DOHH2 (cell line): ENCODE data around the gene PCCA.

Source experiments
- H3F3A ChIP-seq: fragments of 200-600 bp; sonication (generic), shearing (Covaris generic); 2 replicates; pipeline ENCODE4 v1.6.0; 2016; ENCODE audit warnings: antibody characterized with exemption, mild to moderate bottlenecking; ENCODE audit not compliant: control insufficient read depth, insufficient read depth
- H3K27ac ChIP-seq: fragments of 200-600 bp; sonication (generic); 2 replicates; pipeline ENCODE4 v1.5.1; 2014; ENCODE audit warnings: low read depth, mild to moderate bottlenecking, low read length, moderate library complexity
- H3K27me3 ChIP-seq: fragments of 200-600 bp; sonication (generic); 2 replicates; pipeline ENCODE4 v1.6.1; 2014; ENCODE audit warnings: mild to moderate bottlenecking, low read length, mixed read lengths; ENCODE audit not compliant: control insufficient read depth
- H3K36me3 ChIP-seq: fragments of 200-600 bp; sonication (generic); 2 replicates; pipeline ENCODE4 v1.6.1; 2014; ENCODE audit warnings: mild to moderate bottlenecking, low read length, moderate library complexity, mixed read lengths; ENCODE audit not compliant: control insufficient read depth
- H3K4me1 ChIP-seq: fragments of 200-600 bp; sonication (generic); 2 replicates; pipeline ENCODE4 v1.6.1; 2014; ENCODE audit warnings: mild to moderate bottlenecking, low read length, mixed read lengths; ENCODE audit not compliant: control insufficient read depth
- H3K4me2 ChIP-seq: fragments of 200-600 bp; sonication (generic); 2 replicates; pipeline ENCODE4 v1.6.0; 2014; ENCODE audit warnings: mild to moderate bottlenecking, low read length, moderate library complexity
- H3K4me3 ChIP-seq: fragments of 200-600 bp; sonication (generic); 2 replicates; pipeline ENCODE4 v1.5.1; 2014; ENCODE audit warnings: mild to moderate bottlenecking, low read length, mixed read lengths
- H3K79me2 ChIP-seq: fragments of 200-600 bp; sonication (generic); 2 replicates; pipeline ENCODE4 v1.6.1; 2014; ENCODE audit warnings: mild to moderate bottlenecking, low read length, mixed read lengths; ENCODE audit not compliant: control insufficient read depth
- H3K9me2 ChIP-seq: fragments of 200-600 bp; sonication (generic); replicated peaks from 2 replicates; pipeline ENCODE4 v1.6.1; 2014; ENCODE audit warnings: mild to moderate bottlenecking, low read length, mixed read lengths; ENCODE audit not compliant: control insufficient read depth
- H3K9me3 ChIP-seq: fragments of 200-600 bp; sonication (generic); 2 replicates; pipeline ENCODE4 v1.6.1; 2014; ENCODE audit warnings: antibody characterized with exemption, low read length, mixed read lengths; ENCODE audit not compliant: control insufficient read depth, insufficient read depth
- H4K20me1 ChIP-seq: fragments of 200-600 bp; sonication (generic); 2 replicates; pipeline ENCODE4 v1.6.0; 2014; ENCODE audit warnings: low read depth, mild to moderate bottlenecking, antibody characterized with exemption, low read length, moderate library complexity; ENCODE audit not compliant: control insufficient read depth, insufficient read depth
- EZH2phosphoT487 ChIP-seq: fragments of 200-600 bp; sonication (generic); IDR thresholded peaks from 2 replicates; pipeline ENCODE4 v1.6.1; 2017; ENCODE audit warnings: borderline replicate concordance, mild to moderate bottlenecking, antibody characterized with exemption, low read length, moderate library complexity, mixed read lengths
- TF ChIP-seq, protein P1 (sequence below): fragments of 200-600 bp; sonication (generic); IDR thresholded peaks from one replicate; pipeline ENCODE4 v1.5.1; 2014; ENCODE audit warnings: antibody characterized with exemption, mild to moderate bottlenecking, low read depth, low read length; ENCODE audit not compliant: poor library complexity, severe bottlenecking

PCCA gene

GRCh38 chr13:100397627-100398026, 308.7 kb downstream of the PCCA start:
- Histone ChIP-seq H4K20me1 (no peaks in the 10 kb centered on the region), H3K4me1 (no peaks in the 10 kb centered on the region), H3K4me3 (no peak overlapping the region), H3K27ac (no peak overlapping the region), H3K4me2 (no peak overlapping the region), H3K79me2 (no peaks in the 10 kb centered on the region), H3F3A (no peaks in the 10 kb centered on the region), H3K9me3 (no peaks in the 10 kb centered on the region), H3K36me3 (no peaks in the 10 kb centered on the region), H3K27me3 (no peaks in the 10 kb centered on the region), H3K9me2 (no peaks in the 10 kb centered on the region)
- TF ChIP-seq, protein P1, sequence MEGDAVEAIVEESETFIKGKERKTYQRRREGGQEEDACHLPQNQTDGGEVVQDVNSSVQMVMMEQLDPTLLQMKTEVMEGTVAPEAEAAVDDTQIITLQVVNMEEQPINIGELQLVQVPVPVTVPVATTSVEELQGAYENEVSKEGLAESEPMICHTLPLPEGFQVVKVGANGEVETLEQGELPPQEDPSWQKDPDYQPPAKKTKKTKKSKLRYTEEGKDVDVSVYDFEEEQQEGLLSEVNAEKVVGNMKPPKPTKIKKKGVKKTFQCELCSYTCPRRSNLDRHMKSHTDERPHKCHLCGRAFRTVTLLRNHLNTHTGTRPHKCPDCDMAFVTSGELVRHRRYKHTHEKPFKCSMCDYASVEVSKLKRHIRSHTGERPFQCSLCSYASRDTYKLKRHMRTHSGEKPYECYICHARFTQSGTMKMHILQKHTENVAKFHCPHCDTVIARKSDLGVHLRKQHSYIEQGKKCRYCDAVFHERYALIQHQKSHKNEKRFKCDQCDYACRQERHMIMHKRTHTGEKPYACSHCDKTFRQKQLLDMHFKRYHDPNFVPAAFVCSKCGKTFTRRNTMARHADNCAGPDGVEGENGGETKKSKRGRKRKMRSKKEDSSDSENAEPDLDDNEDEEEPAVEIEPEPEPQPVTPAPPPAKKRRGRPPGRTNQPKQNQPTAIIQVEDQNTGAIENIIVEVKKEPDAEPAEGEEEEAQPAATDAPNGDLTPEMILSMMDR, result no peak
- no peak for TF ChIP-seq EZH2phosphoT487

DNA sequence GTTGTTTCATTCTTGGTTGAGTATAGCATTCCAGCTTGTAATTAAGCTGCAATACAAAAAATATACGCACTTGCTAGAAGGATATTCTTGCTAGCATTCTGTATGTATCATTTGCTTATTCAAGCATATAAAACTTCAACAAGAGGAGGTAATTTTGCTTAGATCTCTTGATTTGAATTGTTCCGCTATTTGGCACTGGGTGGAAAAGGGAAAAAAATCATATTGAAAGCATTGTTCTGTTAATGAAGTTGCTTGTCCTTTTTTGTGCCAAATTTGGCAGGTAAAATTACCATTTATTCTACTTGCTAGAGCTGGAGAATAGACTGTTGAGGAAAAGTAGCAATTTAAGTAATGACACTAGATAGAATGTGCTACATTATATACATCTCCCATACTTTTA, 309.5 kb downstream of the PCCA start:
- H3F3A ChIP-seq, result no peaks in the 10 kb centered on the region
- H3K9me3 ChIP-seq, result no peaks in the 10 kb centered on the region
- H3K27me3 ChIP-seq, result no peaks in the 10 kb centered on the region
- H3K9me2 ChIP-seq, result no peaks in the 10 kb centered on the region
- no peaks in the 10 kb centered on the region for H4K20me1 ChIP-seq
- H3K36me3 ChIP-seq, result no peaks in the 10 kb centered on the region
- no peak overlapping the region for H3K4me2 ChIP-seq
- no peak overlapping the region for H3K4me3 ChIP-seq
- H3K4me1 ChIP-seq, result no peaks in the 10 kb centered on the region
- H3K27ac ChIP-seq, result no peak overlapping the region
- no peak for TF ChIP-seq EZH2phosphoT487
- no peaks in the 10 kb centered on the region for H3K79me2 ChIP-seq

DNA sequence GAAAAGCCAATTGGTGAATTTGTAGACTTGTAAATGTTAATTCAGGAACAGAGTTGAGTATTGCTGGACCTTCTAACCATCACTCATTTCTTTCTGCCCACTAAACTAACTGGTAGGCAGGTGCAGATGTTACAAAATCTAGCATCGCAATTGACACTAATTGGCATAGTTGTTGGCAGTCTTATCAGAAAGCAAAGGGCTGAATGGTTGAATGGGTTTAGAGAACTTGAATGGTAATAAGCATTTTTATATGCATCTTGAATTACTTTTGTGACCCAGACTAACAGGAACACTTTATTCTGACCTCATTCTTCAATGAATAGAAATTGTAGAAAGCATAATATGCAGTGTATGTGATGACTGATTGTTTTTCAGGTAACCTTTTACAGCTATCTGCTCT, 310.6 kb downstream of the PCCA start:
- Histone ChIP-seq H3K27me3 (no peaks in the 10 kb centered on the region), H3K9me2 (no peaks in the 10 kb centered on the region), H3K27ac (no peak overlapping the region), H3K4me1 (no peaks in the 10 kb centered on the region), H3K9me3 (no peaks in the 10 kb centered on the region), H3K4me3 (no peak overlapping the region), H3K79me2 (no peaks in the 10 kb centered on the region), H3F3A (no peaks in the 10 kb centered on the region), H3K36me3 (no peaks in the 10 kb centered on the region), H4K20me1 (no peaks in the 10 kb centered on the region), H3K4me2 (no peak overlapping the region)
- no peak for TF ChIP-seq EZH2phosphoT487
- TF ChIP-seq, protein P1, result no peak

DNA sequence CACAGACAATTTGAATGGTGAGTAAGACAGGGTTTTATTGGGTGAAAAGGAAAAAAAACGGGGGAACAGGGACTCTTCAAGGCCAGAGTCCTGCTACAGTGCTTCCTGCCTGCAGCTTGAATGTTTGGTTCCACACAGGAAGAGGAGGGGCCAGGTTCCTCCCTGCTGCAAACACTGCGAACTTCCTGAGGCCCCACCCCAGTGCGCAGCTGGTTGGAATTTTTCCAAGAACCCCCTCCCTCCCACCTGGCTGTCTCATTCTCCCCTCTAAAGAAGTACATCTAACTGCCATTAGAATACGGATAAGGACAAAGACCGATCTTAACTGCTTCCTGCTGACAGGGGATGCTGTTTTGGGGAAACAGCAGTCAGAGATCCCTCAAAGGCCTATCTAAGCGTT, 314.8 kb downstream of the PCCA start:
- no peak overlapping the region for H3K27ac ChIP-seq
- H3K4me2 ChIP-seq, result no peak overlapping the region
- H3K4me1 ChIP-seq, result no peaks in the 10 kb centered on the region
- H3K9me3 ChIP-seq, result peaks cover 3% of the 10 kb centered on the region; the same call in 1 of the 2 replicates
- H3F3A ChIP-seq, result no peaks in the 10 kb centered on the region
- H3K4me3 ChIP-seq, result no peak overlapping the region
- no peaks in the 10 kb centered on the region for H3K79me2 ChIP-seq
- TF ChIP-seq, protein P1, result no peak
- no peak for TF ChIP-seq EZH2phosphoT487
- H3K9me2 ChIP-seq, result no peaks in the 10 kb centered on the region
- H3K36me3 ChIP-seq, result no peaks in the 10 kb centered on the region
- no peaks in the 10 kb centered on the region for H4K20me1 ChIP-seq
- H3K27me3 ChIP-seq, result no peaks in the 10 kb centered on the region
